Stimulated activated CD4-positive, alpha-beta T cell treated with anti-CD3 and anti-CD28 coated beads, Interleukin-12 subunit alpha, Interleukin-12 subunit beta, amount 100 ng/mL, for 48 hours (primary cell): Measurements from ENCODE around the gene KPNA1.
A peak's percentile ranks its signal among the peaks of the same experiment; 100 is the strongest.

Experiments used
- DNase-seq, 3 donors: peaks; one replicate each; pipeline ENCODE4 v3.0.0-alpha.2; 2020; ENCODE audit warnings: low read depth in 2 of 3, low spot score in 1 of 3

Gene KPNA1

DNA sequence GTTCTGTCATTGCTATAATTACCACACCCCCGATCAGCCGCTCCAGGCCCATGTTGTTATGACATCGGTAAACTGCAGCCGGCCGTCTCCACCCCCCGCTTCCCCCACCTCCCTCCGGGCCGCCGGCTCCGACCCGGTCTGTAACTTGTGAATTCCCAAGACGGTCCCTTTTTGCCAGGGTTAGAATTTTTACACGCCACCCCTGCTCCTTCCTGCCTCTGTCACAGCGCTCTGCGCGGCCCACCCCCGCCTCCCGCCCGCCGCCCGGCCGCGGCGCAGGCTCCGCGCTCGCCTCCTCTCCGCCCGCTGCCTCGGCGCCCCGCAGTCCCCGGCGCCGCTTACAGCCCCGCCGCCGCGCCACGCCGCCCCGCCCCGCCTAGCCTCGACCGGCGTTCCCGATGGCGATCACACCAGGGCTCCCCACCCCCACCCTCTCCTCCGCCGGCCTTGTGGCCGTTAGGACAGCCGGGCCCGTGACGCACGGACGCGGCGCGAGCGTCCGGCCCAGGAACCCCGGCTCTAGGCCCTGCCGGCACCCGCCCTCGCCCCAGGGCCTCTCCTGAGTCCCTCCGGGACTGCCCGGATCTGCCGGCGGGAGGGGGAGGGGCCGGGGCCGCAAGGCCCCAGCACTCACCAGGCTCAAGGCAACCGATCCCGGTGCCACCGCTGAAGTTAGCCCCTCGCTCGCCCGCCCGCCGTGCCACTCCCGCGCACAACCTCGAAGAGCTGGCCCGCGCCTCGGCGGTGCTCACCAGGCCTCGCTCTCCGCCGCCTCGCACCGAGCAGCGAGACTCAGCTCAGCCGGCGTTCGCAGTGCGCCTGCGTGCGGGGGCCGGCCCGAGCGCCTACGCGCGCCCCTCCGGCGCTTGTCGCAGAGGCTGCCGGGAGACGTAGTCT lies at the start of gene KPNA1:
Gene KPNA1, minus strand, starts transcription at position 817 of the 897 bp plus-strand sequence. CDS start 18,374 bp downstream, outside the sequence.
- DNase-seq = peak; percentile 72 to 82 (median 73)

GRCh38 chr3:122564155-122564912 lies 49.6 kb upstream of the KPNA1 start, which contains the start of the genes DTX3L and PARP9:
Gene DTX3L (plus strand): TSS chr3:122564338. CDS start chr3:122564427, 89 bp downstream.
Gene PARP9 (minus strand): TSS chr3:122564300. CDS start chr3:122559620, 4,680 bp downstream.
- DNase-seq = peak; percentile 63 to 75 (median 70)

DNA sequence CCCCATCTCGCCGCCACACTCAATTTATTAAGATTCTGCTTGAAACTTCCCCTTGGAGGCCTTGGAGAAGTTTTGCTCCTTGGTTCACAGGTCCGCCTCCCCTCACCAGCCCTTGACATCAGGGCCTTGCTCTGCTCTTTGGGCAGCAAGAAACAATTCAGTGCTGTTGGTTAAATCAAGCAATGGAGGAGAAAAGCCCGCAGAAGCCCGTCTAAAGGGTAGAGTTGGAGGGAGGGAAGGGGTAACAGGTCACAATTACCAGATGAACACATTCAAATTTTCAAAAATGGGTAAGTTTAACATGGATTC lies 48.9 kb upstream of the KPNA1 start:
- DNase-seq = no peak

- DNase-seq = no peak
These were observed 48.4 kb upstream of the KPNA1 start for GRCh38 chr3:122562923-122563716.

- DNase-seq = peak; percentile 18 to 67 (median 29)
These were observed 45.9 kb upstream of the KPNA1 start for GRCh38 chr3:122560680-122561079.

- no peak for DNase-seq
These were observed 45.2 kb upstream of the KPNA1 start for GRCh38 chr3:122559906-122560305.

GRCh38 chr3:122558605-122559004 lies 43.9 kb upstream of the KPNA1 start:
- no peak for DNase-seq

DNA sequence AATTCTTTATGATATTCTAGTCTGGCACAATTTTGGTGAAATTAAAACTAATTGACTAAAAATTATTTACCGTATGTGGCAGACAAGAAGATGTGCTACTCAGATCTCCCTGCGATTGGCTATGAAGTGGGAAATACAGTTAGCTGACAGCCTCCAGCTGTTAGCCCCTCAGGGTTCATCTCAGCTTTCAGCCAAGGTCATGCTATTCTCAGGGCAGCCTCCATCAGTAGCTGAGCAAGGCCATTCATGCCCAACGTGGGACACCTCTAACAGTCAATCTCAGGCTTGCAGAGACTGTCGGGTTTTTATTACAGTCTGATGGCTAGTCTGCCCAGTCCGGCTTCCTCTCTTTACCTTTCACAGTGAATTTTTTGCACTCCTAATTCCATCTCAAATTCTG lies 42.6 kb upstream of the KPNA1 start:
- no peak for DNase-seq

DNA sequence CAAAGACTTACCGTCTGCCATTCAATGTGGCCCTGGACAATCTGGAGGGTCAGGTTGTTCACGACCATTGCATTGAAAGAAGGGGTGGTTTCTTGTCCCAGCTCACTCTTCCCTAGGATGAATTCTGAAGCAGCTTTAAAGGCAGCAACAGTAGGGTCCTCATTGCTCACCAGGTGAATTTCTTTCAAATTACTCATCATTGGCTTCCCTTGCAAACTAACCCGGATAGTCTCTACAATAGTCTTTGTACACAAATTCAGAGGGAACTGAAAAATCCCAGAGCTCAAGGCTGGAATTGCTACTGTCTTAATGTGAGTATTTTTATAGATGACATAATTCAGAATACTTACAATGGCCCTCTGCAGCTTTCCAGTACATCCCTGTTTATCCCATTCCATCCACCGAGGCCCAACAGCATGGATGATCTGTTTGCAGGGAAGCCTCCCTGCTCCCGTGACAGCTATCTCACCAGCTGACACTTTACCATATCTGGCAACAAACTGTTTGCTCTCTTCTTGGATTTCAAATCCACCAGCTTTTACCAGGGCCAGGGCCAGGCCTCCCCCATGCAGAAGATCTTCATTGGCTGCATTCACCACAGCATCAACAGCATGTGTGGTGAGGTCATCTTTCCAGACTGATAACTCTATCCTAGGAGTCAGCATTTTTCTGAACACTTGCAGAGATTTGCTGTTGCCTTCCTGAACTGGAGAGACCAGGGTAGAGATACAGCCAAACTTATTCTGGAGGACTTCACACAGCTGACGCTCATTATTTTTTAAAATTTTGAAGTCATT lies 40.7 kb upstream of the KPNA1 start:
- DNase-seq = no peak

GRCh38 chr3:122553171-122553570 lies 38.4 kb upstream of the KPNA1 start:
- no peak for DNase-seq

DNA sequence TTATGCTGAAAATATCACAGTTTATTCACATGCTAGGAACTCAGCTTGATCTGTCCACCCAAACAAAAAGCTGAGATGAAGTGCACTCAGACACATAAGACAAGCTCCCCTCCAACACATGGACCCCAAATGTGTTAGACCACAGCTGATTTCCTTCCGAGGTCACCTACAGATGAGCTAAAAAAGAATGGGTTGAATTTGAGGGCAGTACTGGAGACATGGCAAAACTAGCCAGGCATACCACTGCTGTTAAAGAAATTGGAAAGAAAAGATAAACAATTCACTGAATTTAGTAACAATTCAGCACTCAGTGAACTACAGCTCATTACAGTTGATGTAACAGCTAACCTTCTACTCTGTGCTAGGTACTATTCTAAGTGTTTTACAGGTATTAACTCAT lies 33.9 kb upstream of the KPNA1 start:
- no peak for DNase-seq

DNA sequence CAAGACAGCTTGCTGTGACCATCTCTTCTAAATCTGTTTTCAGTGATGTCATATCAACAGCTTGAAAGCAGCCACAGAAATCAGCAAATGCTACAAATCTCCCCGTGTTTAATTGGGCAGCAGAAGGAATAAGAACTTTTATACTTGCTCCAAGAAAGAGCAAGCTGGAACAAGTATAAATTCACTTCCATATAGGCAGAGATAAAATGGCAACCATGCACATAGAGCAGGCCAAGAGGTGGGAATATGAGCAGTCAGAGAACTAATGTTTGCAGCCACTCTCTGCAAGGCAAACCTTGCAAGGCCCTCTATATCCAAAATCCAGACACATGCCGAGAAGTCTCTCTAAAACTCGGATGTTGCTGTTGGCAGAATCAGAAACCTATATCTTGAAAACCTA lies 33.3 kb upstream of the KPNA1 start:
- DNase-seq = no peak

GRCh38 chr3:122546151-122546550 lies 31.4 kb upstream of the KPNA1 start:
- no peak for DNase-seq

DNA sequence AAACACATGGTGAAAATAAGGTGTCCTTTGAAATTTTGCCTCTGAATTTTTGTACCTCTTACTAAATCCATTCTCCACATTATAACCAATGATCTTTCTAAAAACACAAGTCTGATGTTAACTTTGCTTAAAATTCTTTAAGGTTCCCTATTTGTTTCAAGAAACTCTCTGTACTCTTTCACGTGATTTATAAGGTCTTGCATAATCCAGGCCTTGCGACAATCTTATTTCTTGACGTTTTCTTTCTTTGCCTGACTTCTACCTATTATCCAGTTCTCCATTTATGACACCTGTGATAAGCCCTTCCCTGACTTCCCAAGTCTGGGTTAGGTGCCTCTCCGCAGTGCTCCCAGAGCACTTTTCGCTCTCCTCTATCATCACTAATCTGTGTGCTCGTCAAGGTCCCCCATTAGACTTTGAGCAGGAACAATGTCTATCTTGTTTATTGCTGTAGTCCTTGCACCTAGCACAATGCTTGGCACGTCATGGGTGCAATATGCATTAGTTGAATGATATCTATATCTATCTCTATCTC lies 24.3 kb upstream of the KPNA1 start:
- DNase-seq = no peak

DNA sequence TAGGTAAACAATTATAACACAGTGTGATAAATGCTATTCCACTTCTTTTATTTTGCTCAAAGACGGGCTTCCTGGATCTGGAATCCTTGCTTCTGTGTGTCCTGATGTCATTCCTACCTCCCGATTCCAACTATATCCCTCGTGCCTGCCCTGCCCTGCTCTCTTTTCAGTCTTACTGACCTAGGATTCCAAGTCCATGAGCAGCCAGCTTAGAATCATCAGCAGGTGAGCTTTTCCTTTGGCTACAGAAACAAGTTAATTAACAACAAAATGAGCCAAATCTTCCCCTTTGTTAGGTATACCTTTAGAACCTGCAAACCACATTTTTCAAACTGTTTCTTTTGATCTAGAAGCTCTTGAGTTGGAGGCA lies 21.9 kb upstream of the KPNA1 start:
- DNase-seq = no peak

- DNase-seq = no peak
These were observed 21.4 kb upstream of the KPNA1 start for GRCh38 chr3:122535964-122536631.

- peak; percentile 21 to 51 (median 29) for DNase-seq
These were observed 19.2 kb upstream of the KPNA1 start for GRCh38 chr3:122533931-122534334.

GRCh38 chr3:122533480-122533879 lies 18.7 kb upstream of the KPNA1 start:
- no peak for DNase-seq

- no peak for DNase-seq
These were observed 15.4 kb upstream of the KPNA1 start for GRCh38 chr3:122530164-122530563.

- DNase-seq = no peak
These were observed 8.6 kb upstream of the KPNA1 start for GRCh38 chr3:122523317-122523716.
